IPS-NIHi7 (cell line): Measurements from ENCODE around the gene AFF1.
A peak's percentile ranks its signal among the peaks of the same experiment; 100 is the strongest.

Source experiments
- DNase-seq: peaks from one replicate; pipeline ENCODE4 v3.0.0; 2012; ENCODE audit warnings: mixed read lengths; ENCODE audit errors: extremely low spot score

AFF1 gene, protein sequence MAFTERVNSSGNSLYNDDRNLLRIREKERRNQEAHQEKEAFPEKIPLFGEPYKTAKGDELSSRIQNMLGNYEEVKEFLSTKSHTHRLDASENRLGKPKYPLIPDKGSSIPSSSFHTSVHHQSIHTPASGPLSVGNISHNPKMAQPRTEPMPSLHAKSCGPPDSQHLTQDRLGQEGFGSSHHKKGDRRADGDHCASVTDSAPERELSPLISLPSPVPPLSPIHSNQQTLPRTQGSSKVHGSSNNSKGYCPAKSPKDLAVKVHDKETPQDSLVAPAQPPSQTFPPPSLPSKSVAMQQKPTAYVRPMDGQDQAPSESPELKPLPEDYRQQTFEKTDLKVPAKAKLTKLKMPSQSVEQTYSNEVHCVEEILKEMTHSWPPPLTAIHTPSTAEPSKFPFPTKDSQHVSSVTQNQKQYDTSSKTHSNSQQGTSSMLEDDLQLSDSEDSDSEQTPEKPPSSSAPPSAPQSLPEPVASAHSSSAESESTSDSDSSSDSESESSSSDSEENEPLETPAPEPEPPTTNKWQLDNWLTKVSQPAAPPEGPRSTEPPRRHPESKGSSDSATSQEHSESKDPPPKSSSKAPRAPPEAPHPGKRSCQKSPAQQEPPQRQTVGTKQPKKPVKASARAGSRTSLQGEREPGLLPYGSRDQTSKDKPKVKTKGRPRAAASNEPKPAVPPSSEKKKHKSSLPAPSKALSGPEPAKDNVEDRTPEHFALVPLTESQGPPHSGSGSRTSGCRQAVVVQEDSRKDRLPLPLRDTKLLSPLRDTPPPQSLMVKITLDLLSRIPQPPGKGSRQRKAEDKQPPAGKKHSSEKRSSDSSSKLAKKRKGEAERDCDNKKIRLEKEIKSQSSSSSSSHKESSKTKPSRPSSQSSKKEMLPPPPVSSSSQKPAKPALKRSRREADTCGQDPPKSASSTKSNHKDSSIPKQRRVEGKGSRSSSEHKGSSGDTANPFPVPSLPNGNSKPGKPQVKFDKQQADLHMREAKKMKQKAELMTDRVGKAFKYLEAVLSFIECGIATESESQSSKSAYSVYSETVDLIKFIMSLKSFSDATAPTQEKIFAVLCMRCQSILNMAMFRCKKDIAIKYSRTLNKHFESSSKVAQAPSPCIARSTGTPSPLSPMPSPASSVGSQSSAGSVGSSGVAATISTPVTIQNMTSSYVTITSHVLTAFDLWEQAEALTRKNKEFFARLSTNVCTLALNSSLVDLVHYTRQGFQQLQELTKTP

GRCh38 chr4:86934771-86935565 lies at the start of gene AFF1:
AFF1 (plus strand) TSS chr4:86935011; CDS start chr4:86948534, 13,523 bp downstream.
- peak; percentile 94 for DNase-seq

DNA sequence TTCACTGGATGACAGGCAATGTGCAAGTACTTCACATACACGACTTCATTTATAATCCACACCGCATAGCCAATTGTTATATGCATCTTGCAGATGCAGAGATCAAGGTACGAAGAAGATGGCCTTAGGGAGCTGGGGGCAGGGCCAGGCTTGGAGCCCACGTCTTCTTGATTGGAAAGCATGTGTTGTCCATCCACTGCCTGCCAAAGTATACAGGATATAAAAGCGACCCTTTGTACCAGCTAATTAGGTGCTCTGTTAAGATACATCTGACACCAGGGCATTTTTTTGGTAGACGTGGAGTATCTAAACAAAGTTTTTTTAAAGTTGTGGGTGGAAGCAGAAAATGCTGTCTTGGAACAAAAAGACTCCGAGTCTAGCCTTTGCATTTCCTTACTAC lies 44.0 kb upstream of the AFF1 start:
- no peak for DNase-seq

DNA sequence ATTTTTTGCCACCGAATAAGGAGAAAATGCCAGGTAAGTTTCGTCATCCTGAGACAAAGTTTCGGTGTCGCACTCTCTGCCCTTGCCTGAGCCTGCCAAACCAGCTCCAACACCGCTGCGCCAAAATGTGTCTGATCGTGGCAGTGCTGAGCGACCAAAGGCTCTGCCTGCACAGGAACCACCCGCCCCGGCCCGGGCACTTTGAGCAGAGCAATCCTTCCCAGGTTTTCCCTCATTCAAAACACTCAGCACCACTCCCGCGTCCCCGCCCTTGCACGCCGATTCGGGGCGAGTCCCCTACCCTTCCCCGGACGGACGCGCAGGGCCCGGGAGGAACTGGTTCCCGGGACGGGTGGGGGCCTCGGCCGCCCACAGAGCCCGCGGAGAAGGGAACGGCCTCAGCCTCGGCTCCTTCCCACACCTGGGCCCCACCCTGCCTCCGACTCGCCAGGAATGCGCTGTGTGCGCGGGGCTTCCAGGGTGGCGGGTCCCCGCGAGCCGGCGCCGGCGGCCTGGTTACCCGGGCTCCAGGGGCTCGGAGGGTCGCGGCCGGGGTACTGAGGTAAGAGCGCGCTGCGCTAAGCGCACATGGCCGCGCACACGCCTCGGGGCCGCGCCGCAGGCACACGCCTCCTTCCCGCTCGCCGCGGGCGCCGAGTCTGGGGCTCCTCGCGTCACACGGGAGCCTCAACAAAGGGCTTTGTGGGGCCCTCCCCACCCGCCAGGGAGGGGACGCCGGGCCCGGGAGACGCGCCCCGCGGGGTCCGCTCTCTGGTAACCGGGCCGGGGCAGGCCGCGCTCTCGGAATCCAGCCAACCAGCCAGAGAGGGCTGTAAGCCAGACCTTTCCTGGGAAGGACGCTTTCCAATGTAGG lies 42.8 kb upstream of the AFF1 start, which contains the start of gene C4orf36:
Gene C4orf36, minus strand, starts transcription at position 661 of the 874 bp plus-strand sequence. CDS start 902 bp downstream, outside the sequence.
- DNase-seq: peak; percentile 78

DNA sequence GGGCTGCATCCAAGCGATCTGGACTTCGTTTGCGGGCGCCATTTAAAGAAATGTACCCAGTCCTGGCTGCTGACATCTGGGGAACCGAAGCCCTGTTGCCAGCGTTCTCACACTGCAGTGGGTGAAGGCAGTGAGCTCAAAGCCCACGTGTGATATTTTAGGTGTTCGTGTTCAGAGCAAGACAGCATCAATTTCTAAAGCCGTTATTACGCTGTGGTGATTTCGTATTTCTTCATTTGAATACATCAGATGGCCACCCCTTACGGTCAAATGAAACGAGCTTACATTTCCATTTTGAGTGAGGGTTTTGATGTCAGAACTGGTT lies 42.2 kb upstream of the AFF1 start:
- DNase-seq: no peak

- no peak for DNase-seq
Measured at GRCh38 chr4:86893136-86893535, 41.7 kb upstream of the AFF1 start.

DNA sequence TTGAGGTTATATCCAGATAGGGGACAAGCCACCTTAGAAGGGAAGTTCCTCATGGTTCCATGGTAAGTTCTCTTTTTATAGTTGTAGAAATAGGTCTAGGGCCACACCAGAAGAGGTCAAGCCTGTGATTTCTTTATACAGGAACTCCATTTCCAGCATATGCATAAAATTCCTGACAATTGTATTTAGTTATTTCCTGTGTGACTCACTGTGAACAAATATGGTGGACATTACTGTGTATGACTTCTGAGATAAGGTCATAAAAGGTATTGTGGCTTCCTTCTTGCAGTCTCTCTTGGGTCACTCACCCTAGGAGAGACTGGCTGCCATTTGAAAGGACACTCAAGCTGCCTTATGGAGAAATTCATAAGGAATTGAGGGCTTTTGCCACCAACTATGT lies 40.4 kb upstream of the AFF1 start:
- no peak for DNase-seq

- peak; percentile 39 for DNase-seq
Measured at GRCh38 chr4:86895692-86896488, 38.9 kb upstream of the AFF1 start.

- no peak for DNase-seq
Measured at GRCh38 chr4:86896596-86896995, 38.2 kb upstream of the AFF1 start.

DNA sequence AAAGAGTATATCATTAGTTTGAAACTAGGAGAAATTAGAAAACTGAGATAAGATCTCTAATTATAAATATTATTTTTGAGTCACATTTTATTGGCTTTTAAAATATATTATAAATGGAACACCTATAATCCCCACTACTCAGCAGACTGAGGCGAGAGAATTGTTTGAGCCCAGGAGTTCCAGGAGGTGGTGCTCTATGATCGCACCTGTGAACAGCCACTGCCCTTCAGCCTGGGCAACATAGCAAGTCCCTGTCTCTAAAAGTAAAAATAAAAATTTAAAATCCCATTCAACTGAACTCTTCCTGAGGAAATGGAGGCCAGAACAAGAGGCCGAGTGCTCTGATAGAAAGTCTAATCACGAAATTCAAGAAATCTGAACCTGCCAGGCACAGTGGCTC lies 36.2 kb upstream of the AFF1 start:
- no peak for DNase-seq

- no peak for DNase-seq
Measured at GRCh38 chr4:86901864-86902263, 32.9 kb upstream of the AFF1 start.

DNA sequence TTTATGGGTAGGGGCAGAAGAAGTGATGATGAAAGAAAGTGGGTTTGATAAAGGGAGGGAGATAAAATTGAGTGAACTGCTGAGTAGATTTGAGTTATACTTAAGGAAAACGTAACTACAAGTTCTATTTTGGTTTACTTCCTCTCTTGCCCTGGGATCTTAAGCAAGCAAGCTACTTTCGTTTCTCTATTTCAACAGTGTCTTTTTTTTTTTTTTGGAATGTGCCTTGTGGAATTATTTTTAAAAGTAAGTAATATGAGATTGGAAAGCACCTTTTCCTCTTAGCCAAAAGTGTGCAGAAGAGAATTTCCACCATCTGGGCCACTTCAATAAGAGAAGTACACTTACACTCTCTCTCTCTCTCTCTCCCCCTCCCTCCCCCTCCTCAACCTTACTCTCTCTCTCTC lies 26.6 kb upstream of the AFF1 start:
- DNase-seq: no peak

- DNase-seq: no peak
Measured at GRCh38 chr4:86909546-86910295, 25.1 kb upstream of the AFF1 start.

GRCh38 chr4:86910369-86910768 lies 24.4 kb upstream of the AFF1 start:
- no peak for DNase-seq

GRCh38 chr4:86910820-86911684 lies 23.8 kb upstream of the AFF1 start:
- DNase-seq: no peak

- no peak for DNase-seq
Measured at GRCh38 chr4:86916392-86916791, 18.4 kb upstream of the AFF1 start.

DNA sequence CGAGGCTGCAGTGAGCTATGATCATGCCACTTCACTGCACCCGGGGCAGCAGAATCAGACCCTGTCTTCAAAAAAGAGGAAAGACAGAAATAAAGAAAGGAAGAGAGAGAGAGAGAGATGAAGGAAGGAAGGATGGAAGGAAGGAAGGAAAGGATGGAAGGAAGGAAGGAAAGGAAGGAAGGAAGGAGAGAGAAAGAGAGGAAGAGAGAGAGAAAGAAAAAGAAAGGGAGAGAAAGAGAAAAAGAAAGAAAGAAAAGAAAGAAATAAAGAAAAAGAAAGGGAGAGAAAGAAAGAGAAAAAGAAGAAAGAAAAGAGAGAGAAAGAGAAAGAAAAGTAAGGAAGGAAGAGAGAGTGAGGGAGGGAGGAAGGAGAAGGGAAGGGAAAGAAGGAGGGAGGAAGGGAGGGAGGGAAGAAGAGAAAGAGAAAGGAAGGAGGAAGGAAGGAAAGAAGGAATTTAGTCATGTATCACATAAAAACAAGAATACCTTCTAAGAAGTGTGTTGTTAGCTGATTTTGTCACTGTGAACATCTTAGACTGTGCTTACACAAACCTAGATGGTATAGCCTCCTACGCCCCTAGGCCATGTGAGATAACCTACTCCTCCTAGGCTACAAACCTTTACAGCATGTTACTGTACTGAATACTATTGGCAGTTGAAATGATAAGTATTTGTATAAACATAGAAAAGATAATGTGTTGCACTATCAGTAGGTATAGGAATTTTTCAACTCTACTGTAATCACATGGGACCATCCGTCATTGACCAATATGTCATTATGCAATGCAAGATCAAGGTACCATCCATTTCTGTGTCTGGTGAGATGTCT lies 17.4 kb upstream of the AFF1 start:
- no peak for DNase-seq

DNA sequence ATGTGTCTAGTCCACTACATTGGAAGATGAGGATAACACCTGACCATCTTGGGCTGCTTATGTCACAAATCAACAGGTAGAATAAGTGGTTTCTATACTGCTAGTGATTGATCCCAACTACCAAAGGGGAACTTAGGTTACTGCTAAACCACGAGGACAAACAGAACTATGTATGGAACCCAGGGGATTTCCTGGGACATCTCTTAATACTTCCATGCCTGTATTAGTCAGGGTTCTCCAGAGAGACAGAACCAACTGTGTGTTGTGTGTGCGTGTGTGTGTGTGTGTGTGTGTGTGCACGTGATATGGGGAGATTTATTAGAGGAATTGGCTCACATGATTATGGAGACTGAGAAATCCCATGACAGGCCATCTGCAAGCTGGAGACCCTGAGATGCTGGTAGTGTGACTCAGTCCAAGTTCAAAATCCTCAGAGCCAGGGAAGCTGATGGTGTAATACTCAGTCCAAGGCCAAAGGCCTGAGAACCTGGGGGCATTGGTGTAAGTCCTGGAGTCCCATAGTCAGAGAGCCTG lies 16.2 kb upstream of the AFF1 start:
- DNase-seq: no peak
